ENCODE data around the gene RAB24.

DNA sequence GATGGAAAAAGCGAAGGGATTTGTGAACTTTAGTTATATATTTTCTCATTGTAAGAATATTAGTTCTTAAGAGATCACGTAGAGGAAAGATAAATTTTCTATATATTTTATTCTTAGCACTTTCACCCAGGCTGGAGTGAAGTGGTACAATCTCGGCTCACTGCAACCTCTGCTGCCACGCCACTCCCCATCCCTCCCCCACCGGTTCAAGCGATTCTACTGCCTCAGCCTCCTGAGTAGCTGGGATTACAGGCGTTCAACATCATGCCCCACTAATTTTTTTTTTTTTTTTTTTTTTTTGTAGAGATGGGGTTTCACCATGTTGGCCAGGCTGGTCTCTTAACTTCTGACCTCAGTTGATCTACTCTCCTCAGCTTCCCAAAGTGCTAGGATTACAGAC lies 42.6 kb downstream of the RAB24 start:
- TF ChIP-seq, protein P1, sequence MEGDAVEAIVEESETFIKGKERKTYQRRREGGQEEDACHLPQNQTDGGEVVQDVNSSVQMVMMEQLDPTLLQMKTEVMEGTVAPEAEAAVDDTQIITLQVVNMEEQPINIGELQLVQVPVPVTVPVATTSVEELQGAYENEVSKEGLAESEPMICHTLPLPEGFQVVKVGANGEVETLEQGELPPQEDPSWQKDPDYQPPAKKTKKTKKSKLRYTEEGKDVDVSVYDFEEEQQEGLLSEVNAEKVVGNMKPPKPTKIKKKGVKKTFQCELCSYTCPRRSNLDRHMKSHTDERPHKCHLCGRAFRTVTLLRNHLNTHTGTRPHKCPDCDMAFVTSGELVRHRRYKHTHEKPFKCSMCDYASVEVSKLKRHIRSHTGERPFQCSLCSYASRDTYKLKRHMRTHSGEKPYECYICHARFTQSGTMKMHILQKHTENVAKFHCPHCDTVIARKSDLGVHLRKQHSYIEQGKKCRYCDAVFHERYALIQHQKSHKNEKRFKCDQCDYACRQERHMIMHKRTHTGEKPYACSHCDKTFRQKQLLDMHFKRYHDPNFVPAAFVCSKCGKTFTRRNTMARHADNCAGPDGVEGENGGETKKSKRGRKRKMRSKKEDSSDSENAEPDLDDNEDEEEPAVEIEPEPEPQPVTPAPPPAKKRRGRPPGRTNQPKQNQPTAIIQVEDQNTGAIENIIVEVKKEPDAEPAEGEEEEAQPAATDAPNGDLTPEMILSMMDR (IDR thresholded peaks at IDR 0.05): no peak
- TF ChIP-seq, protein P2, sequence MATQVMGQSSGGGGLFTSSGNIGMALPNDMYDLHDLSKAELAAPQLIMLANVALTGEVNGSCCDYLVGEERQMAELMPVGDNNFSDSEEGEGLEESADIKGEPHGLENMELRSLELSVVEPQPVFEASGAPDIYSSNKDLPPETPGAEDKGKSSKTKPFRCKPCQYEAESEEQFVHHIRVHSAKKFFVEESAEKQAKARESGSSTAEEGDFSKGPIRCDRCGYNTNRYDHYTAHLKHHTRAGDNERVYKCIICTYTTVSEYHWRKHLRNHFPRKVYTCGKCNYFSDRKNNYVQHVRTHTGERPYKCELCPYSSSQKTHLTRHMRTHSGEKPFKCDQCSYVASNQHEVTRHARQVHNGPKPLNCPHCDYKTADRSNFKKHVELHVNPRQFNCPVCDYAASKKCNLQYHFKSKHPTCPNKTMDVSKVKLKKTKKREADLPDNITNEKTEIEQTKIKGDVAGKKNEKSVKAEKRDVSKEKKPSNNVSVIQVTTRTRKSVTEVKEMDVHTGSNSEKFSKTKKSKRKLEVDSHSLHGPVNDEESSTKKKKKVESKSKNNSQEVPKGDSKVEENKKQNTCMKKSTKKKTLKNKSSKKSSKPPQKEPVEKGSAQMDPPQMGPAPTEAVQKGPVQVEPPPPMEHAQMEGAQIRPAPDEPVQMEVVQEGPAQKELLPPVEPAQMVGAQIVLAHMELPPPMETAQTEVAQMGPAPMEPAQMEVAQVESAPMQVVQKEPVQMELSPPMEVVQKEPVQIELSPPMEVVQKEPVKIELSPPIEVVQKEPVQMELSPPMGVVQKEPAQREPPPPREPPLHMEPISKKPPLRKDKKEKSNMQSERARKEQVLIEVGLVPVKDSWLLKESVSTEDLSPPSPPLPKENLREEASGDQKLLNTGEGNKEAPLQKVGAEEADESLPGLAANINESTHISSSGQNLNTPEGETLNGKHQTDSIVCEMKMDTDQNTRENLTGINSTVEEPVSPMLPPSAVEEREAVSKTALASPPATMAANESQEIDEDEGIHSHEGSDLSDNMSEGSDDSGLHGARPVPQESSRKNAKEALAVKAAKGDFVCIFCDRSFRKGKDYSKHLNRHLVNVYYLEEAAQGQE (IDR thresholded peaks at IDR 0.05; ENCODE audit: insufficient read depth in 1 of 2, low read depth in 2 of 2, low read length in 1 of 2): no peak

All from Panc1 (cell line).